GM12878 (cell line): ENCODE measurements around the gene UBE2E2.

ENCODE experiments used
- BCL3 ChIP-seq: IDR thresholded peaks from 2 replicates; pipeline ENCODE4 v1.6.1; 2011; ENCODE audit warnings: borderline replicate concordance, low read depth, mild to moderate bottlenecking, moderate library complexity, low read length; ENCODE audit not compliant: insufficient read depth, poor library complexity, severe bottlenecking
- BHLHE40 ChIP-seq, 2 experiments: fragments of 450-650 bp in 1 of 2; IDR thresholded peaks; 2 replicates each; pipeline ENCODE4 v1.6.1; 2011 to 2017; ENCODE audit warnings: low read depth in 2 of 2, borderline replicate concordance in 1 of 2, improper control_type of control experiment in 1 of 2, low read length in 1 of 2, mild to moderate bottlenecking in 1 of 2
- BRCA1 ChIP-seq: IDR thresholded peaks from 2 replicates; pipeline ENCODE4 v1.6.1; 2011; ENCODE audit warnings: low read depth, low read length, improper control_type of control experiment
- CTCF ChIP-seq, 3 experiments: IDR thresholded peaks in 2 of 3; conservative IDR thresholded peaks in 1 of 3; 2 replicates each; pipeline ENCODE4 v1.5.1; 2011; ENCODE audit warnings: low read depth in 3 of 3, low read length in 3 of 3, mild to moderate bottlenecking in 3 of 3, control low read depth in 2 of 3, moderate library complexity in 2 of 3, inconsistent platforms in 1 of 3, mixed read lengths in 1 of 3; ENCODE audit not compliant: control insufficient read depth in 2 of 3, insufficient read depth in 1 of 3; ENCODE audit errors: extremely low read depth in 1 of 3
- ESRRA ChIP-seq: IDR thresholded peaks from 2 replicates; pipeline ENCODE4 v1.6.1; 2012; ENCODE audit warnings: mild to moderate bottlenecking, low read length, improper control_type of control experiment
- FOXK2 ChIP-seq: fragments of 450-650 bp; IDR thresholded peaks from 2 replicates; pipeline ENCODE4 v1.6.1; 2017; ENCODE audit warnings: mild to moderate bottlenecking, moderate library complexity
- MAX ChIP-seq: IDR thresholded peaks from 2 replicates; pipeline ENCODE4 v1.6.1; 2012; ENCODE audit warnings: low read depth, low read length, improper control_type of control experiment
- POLR2A ChIP-seq: IDR thresholded peaks from 2 replicates; pipeline ENCODE4 v1.6.1; 2011; ENCODE audit warnings: low read depth, mild to moderate bottlenecking, low read length
- POLR2AphosphoS5 ChIP-seq: IDR thresholded peaks from 2 replicates; pipeline ENCODE4 v1.6.1; 2011; ENCODE audit warnings: mild to moderate bottlenecking, low read length, inconsistent platforms
- REST ChIP-seq: IDR thresholded peaks from 2 replicates; pipeline ENCODE4 v1.6.1; 2012; ENCODE audit warnings: mild to moderate bottlenecking, low read depth, low read length
- TARDBP ChIP-seq: IDR thresholded peaks from 2 replicates; pipeline ENCODE4 v1.6.1; 2016; ENCODE audit warnings: borderline replicate concordance
- TCF7 ChIP-seq: IDR thresholded peaks from 2 replicates; pipeline ENCODE4 v1.6.1; 2014; ENCODE audit warnings: antibody characterized with exemption, borderline replicate concordance
- YY1 ChIP-seq: IDR thresholded peaks from 2 replicates; pipeline ENCODE4 v1.6.1; 2011; ENCODE audit warnings: low read depth, mild to moderate bottlenecking, low read length

- TF ChIP-seq FOXK2 (no peak), ESRRA (no peak), TCF7 (no peak), BCL3 (no peak), POLR2AphosphoS5 (no peak), BRCA1 (no peak), POLR2A (no peak), TARDBP (no peak), CTCF (IDR thresholded peaks at IDR 0.05 in 2 of 3, conservative IDR thresholded peaks at IDR 0.05 in 1 of 3; ENCODE audit: control insufficient read depth in 2 of 3, extremely low read depth in 1 of 3, insufficient read depth in 1 of 3, low read depth in 3 of 3, low read length in 3 of 3) (no peak), MAX (no peak), YY1 (no peak), REST (no peak), BHLHE40 (IDR thresholded peaks at IDR 0.05; ENCODE audit: borderline replicate concordance in 1 of 2, low read depth in 2 of 2, low read length in 1 of 2) (no peak)
Observed at GRCh38 chr3:23565041-23565775, 362.1 kb downstream of the UBE2E2 start.
